Activated T-cell treated with anti-CD3 and anti-CD28 coated beads, Interleukin-2, amount 50 U/mL, for 4 hours (primary cell): ENCODE data around the gene LAMTOR4. TPM values are rescaled to one million over a fixed set of nuclear protein-coding genes. Genes with fewer than 3 reads are reported as not detected.
"Not testable (repeated sequence)": the region's sequence is repeated elsewhere in the genome, so short reads cannot be mapped to it uniquely, and the experiment has no call there.

Experiments used
- ATAC-seq, 2 donors: fragments of 200-7000 bp; cut with Tn5 transposase; one replicate each; pipeline ENCODE4 v1.10.0; 2021
- DNase-seq: peaks from one replicate; pipeline ENCODE4 v3.0.0-alpha.2; 2020
- H3K27me3 Mint-ChIP-seq: one replicate; pipeline ENCODE4 v1.8.0; 2021; ENCODE audit warnings: low read depth, mixed read lengths
- H3K36me3 Mint-ChIP-seq: one replicate; pipeline ENCODE4 v1.8.0; 2022; ENCODE audit warnings: mixed read lengths; ENCODE audit not compliant: insufficient read depth
- H3K4me1 Mint-ChIP-seq: one replicate; pipeline ENCODE4 v1.8.0; 2021; ENCODE audit warnings: low read depth, mixed read lengths
- H3K4me3 Mint-ChIP-seq: one replicate; pipeline ENCODE4 v1.8.0; 2021; ENCODE audit warnings: mild to moderate bottlenecking, moderate library complexity, mixed read lengths
- H3K9me3 Mint-ChIP-seq: one replicate; pipeline ENCODE4 v1.8.0; 2021; ENCODE audit warnings: mixed read lengths
- total RNA-seq, 3 donors: library from RNA; stranded (reverse); gene quantifications; one replicate each; pipeline ENCODE4 v1.2.1, GENCODE V29; 2021

LAMTOR4 gene
- total RNA-seq, 3 donors from 2014 or later, result 109 to 119 (median 115) TPM

GRCh38 chr7:100185726-100186125 is 37.0 kb downstream of the LAMTOR4 start:
- DNase-seq (no peak), ATAC-seq (no peak)
- Mint-ChIP-seq H3K9me3 (no peaks in the 10 kb centered on the region), H3K27me3 (no peaks in the 10 kb centered on the region), H3K4me1 (peaks cover 31% of the 10 kb centered on the region), H3K36me3 (no peaks in the 10 kb centered on the region), H3K4me3 (no peak overlapping the region)

- H3K9me3 Mint-ChIP-seq, result no peaks in the 10 kb centered on the region
- H3K4me1 Mint-ChIP-seq, result peaks cover 30% of the 10 kb centered on the region
- ATAC-seq (no peak), DNase-seq (no peak)
- H3K27me3 Mint-ChIP-seq, result no peaks in the 10 kb centered on the region
- no peak overlapping the region for H3K4me3 Mint-ChIP-seq
- H3K36me3 Mint-ChIP-seq, result no peaks in the 10 kb centered on the region
Observed at GRCh38 chr7:100189061-100189460, 40.3 kb downstream of the LAMTOR4 start.

- DNase-seq (no peak), ATAC-seq (peak; percentile 63 to 73)
- peaks cover 32% of the 10 kb centered on the region for H3K4me1 Mint-ChIP-seq
- H3K36me3 Mint-ChIP-seq, result no peaks in the 10 kb centered on the region
- H3K9me3 Mint-ChIP-seq, result no peaks in the 10 kb centered on the region
- no peak overlapping the region for H3K4me3 Mint-ChIP-seq
- H3K27me3 Mint-ChIP-seq, result no peaks in the 10 kb centered on the region
Observed at GRCh38 chr7:100190048-100190711, 41.5 kb downstream of the LAMTOR4 start.

GRCh38 chr7:100191775-100192174 is 43.1 kb downstream of the LAMTOR4 start:
- H3K36me3 Mint-ChIP-seq, result no peaks in the 10 kb centered on the region
- H3K9me3 Mint-ChIP-seq, result no peaks in the 10 kb centered on the region
- no peaks in the 10 kb centered on the region for H3K27me3 Mint-ChIP-seq
- H3K4me1 Mint-ChIP-seq, result peaks cover 38% of the 10 kb centered on the region
- no peak for DNase-seq
- no peak for ATAC-seq
- H3K4me3 Mint-ChIP-seq, result no peak overlapping the region

GRCh38 chr7:100192281-100192862 is 43.7 kb downstream of the LAMTOR4 start:
- H3K27me3 Mint-ChIP-seq, H3K4me3 Mint-ChIP-seq, H3K36me3 Mint-ChIP-seq, ATAC-seq, H3K9me3 Mint-ChIP-seq, DNase-seq: not testable (repeated sequence)
- H3K4me1 Mint-ChIP-seq, result peaks cover 38% of the 10 kb centered on the region

- Mint-ChIP-seq H3K4me3 (no peak overlapping the region), H3K36me3 (no peaks in the 10 kb centered on the region), H3K4me1 (peaks cover 38% of the 10 kb centered on the region)
Observed at GRCh38 chr7:100192969-100193368, 44.3 kb downstream of the LAMTOR4 start.

GRCh38 chr7:100195222-100195621 is 46.5 kb downstream of the LAMTOR4 start:
- no peak for DNase-seq
- Mint-ChIP-seq H3K4me1 (peaks cover 35% of the 10 kb centered on the region), H3K9me3 (no peaks in the 10 kb centered on the region), H3K36me3 (no peaks in the 10 kb centered on the region), H3K27me3 (no peaks in the 10 kb centered on the region), H3K4me3 (no peak overlapping the region)
- no peak for ATAC-seq

More at GRCh38 chr7:100192969-100193368, 44.3 kb downstream of the LAMTOR4 start:
- no peak for DNase-seq
- no peak for ATAC-seq
- Mint-ChIP-seq H3K9me3 (no peaks in the 10 kb centered on the region), H3K27me3 (no peaks in the 10 kb centered on the region)

GRCh38 chr7:100195901-100196322 is 47.2 kb downstream of the LAMTOR4 start:
- H3K27me3 Mint-ChIP-seq, DNase-seq, H3K9me3 Mint-ChIP-seq, H3K4me3 Mint-ChIP-seq, ATAC-seq, H3K36me3 Mint-ChIP-seq: not testable (repeated sequence)
- peaks cover 30% of the 10 kb centered on the region for H3K4me1 Mint-ChIP-seq

GRCh38 chr7:100198266-100198665 is 49.5 kb downstream of the LAMTOR4 start:
- Mint-ChIP-seq H3K27me3 (no peaks in the 10 kb centered on the region), H3K4me1 (peaks cover 15% of the 10 kb centered on the region), H3K9me3 (no peaks in the 10 kb centered on the region), H3K4me3 (no peak overlapping the region), H3K36me3 (peaks cover 3% of the 10 kb centered on the region)
- DNase-seq, result no peak
- ATAC-seq, result no peak

GRCh38 chr7:100200693-100201092 is 52.0 kb downstream of the LAMTOR4 start:
- H3K36me3 Mint-ChIP-seq, result peaks cover 8% of the 10 kb centered on the region
- H3K27me3 Mint-ChIP-seq, result no peaks in the 10 kb centered on the region
- H3K9me3 Mint-ChIP-seq, result no peaks in the 10 kb centered on the region
- no peak for ATAC-seq
- DNase-seq, result no peak
- peaks cover 5% of the 10 kb centered on the region for H3K4me1 Mint-ChIP-seq
- H3K4me3 Mint-ChIP-seq, result no peak overlapping the region

Other genes starting within 250 kb of the LAMTOR4 start
- 10 to 100 TPM; 23.6 to 25.5 (median 23.8) TPM for gene TRIM4, start 229.4 kb upstream of the LAMTOR4 start, total RNA-seq
- gene GJC3, start 219.3 kb upstream of the LAMTOR4 start, total RNA-seq, result under 1 TPM; 0.24 to 0.40 (median 0.29) TPM
- under 1 TPM; 0.34 to 0.63 (median 0.46) TPM for gene AZGP1, start 172.9 kb upstream of the LAMTOR4 start, total RNA-seq
- 10 to 100 TPM; 30.9 to 32.8 (median 32.3) TPM for gene ZKSCAN1, start 133.3 kb upstream of the LAMTOR4 start, total RNA-seq
- gene ZSCAN21, start 99.1 kb upstream of the LAMTOR4 start, total RNA-seq, result 1 to 10 TPM; 8.5 to 9.9 (median 9.4) TPM
- 10 to 100 TPM; 18.8 to 21.8 (median 21.6) TPM for gene ZNF3, start 67.2 kb upstream of the LAMTOR4 start, total RNA-seq
- gene COPS6, start 59.9 kb upstream of the LAMTOR4 start, total RNA-seq, result 100 to 1,000 TPM; 105 to 120 (median 112) TPM
- gene MCM7, start 47.5 kb upstream of the LAMTOR4 start, total RNA-seq, result 100 to 1,000 TPM; 471 to 592 (median 521) TPM
- gene AP4M1, start 47.3 kb upstream of the LAMTOR4 start, total RNA-seq, result 10 to 100 TPM; 13.4 to 16.0 (median 16.0) TPM
- gene TAF6, start 29.6 kb upstream of the LAMTOR4 start, total RNA-seq, result 10 to 100 TPM; 67.3 to 74.2 (median 72.9) TPM
- 1 to 10 TPM; 6.6 to 8.6 (median 7.6) TPM for gene CNPY4, start 29.3 kb upstream of the LAMTOR4 start, total RNA-seq
- gene MBLAC1, start 22.0 kb upstream of the LAMTOR4 start, total RNA-seq, result 1 to 10 TPM; 3.0 to 4.8 (median 3.2) TPM
- gene TRAPPC14, start 9.8 kb downstream of the LAMTOR4 start, total RNA-seq, result 10 to 100 TPM; 41.9 to 45.6 (median 43.6) TPM
- 1 to 10 TPM in 1 of 3 donors, under 1 TPM in 2; 0.33 to 1.2 (median 0.40) TPM for gene GAL3ST4, start 19.7 kb downstream of the LAMTOR4 start, total RNA-seq
- gene GPC2, start 28.5 kb downstream of the LAMTOR4 start, total RNA-seq, result 1 to 10 TPM; 3.5 to 4.2 (median 4.1) TPM
- gene STAG3, start 29.0 kb downstream of the LAMTOR4 start, total RNA-seq, result 1 to 10 TPM; 3.3 to 5.8 (median 3.9) TPM
- gene PVRIG, start 71.0 kb downstream of the LAMTOR4 start, total RNA-seq, result 10 to 100 TPM; 21.9 to 37.1 (median 27.8) TPM
- not detected for gene SPDYE3, start 158.8 kb downstream of the LAMTOR4 start, total RNA-seq
- 10 to 100 TPM; 29.2 to 48.8 (median 34.3) TPM for gene PILRB, start 209.2 kb downstream of the LAMTOR4 start, total RNA-seq
- gene PILRA, start 224.6 kb downstream of the LAMTOR4 start, total RNA-seq, result 1 to 10 TPM in 2 of 3 donors, under 1 TPM in 1; 0.38 to 6.6 (median 1.1) TPM